ENCODE data around the gene MAST1.

DNA sequence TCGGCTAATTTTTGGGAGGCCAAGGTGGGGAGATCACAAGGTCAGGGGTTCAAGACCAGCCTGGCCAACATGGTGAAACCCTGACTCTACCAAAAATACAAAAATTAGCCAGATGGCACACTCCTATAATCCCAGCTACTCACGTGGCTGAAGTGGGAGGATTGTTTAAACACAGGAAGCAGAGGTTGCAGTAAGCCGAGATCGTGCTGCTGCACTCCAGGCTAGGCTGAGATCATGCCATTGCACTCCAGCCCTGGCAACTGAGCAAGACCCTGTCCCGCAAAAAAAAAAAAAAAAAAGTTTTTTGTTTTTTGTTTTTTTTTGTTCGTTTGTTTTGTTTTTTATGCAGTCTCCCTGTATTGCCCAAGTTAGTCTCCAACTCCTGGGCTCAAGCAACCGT lies 21.2 kb downstream of the MAST1 start:
- TF ChIP-seq, protein P1, sequence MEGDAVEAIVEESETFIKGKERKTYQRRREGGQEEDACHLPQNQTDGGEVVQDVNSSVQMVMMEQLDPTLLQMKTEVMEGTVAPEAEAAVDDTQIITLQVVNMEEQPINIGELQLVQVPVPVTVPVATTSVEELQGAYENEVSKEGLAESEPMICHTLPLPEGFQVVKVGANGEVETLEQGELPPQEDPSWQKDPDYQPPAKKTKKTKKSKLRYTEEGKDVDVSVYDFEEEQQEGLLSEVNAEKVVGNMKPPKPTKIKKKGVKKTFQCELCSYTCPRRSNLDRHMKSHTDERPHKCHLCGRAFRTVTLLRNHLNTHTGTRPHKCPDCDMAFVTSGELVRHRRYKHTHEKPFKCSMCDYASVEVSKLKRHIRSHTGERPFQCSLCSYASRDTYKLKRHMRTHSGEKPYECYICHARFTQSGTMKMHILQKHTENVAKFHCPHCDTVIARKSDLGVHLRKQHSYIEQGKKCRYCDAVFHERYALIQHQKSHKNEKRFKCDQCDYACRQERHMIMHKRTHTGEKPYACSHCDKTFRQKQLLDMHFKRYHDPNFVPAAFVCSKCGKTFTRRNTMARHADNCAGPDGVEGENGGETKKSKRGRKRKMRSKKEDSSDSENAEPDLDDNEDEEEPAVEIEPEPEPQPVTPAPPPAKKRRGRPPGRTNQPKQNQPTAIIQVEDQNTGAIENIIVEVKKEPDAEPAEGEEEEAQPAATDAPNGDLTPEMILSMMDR (IDR thresholded peaks at IDR 0.05): no peak
- no peak for TF ChIP-seq POLR2A (IDR thresholded peaks at IDR 0.05)
